ENCODE data around the gene NRXN3. TPM values are rescaled to one million over a fixed set of nuclear protein-coding genes. Genes with fewer than 3 reads are reported as not detected.

Gene NRXN3
- total RNA-seq, 2 donors from 2014 or later, result 1.3 to 2.3 TPM

DNA sequence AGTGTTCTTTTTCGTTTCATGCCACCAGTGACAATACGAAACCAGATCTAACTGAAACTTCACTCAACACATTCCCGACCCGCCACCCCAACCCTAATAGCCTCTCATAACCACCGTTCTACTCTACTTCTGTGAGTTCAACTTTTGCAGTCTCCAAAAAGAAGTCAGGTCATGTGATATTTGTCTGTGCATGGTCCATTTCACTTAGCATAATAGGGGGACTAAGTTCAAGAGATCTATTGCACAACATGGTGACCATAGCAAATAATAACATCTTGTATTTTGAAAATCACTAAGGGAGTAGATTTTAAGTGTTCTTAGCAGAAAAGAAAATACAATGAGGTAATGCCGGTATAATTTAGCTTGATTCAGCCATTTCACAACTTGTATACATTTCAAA is 1664.7 kb downstream of the NRXN3 start:
- DNase-seq (no peak), ATAC-seq (no peak)
- intact Hi-C loops (cut with DNase I), result no loop called here
- no peaks in the 10 kb centered on the region for H3K4me1 ChIP-seq
- H3K27ac ChIP-seq, result no peak overlapping the region
- TF ChIP-seq, protein P1, sequence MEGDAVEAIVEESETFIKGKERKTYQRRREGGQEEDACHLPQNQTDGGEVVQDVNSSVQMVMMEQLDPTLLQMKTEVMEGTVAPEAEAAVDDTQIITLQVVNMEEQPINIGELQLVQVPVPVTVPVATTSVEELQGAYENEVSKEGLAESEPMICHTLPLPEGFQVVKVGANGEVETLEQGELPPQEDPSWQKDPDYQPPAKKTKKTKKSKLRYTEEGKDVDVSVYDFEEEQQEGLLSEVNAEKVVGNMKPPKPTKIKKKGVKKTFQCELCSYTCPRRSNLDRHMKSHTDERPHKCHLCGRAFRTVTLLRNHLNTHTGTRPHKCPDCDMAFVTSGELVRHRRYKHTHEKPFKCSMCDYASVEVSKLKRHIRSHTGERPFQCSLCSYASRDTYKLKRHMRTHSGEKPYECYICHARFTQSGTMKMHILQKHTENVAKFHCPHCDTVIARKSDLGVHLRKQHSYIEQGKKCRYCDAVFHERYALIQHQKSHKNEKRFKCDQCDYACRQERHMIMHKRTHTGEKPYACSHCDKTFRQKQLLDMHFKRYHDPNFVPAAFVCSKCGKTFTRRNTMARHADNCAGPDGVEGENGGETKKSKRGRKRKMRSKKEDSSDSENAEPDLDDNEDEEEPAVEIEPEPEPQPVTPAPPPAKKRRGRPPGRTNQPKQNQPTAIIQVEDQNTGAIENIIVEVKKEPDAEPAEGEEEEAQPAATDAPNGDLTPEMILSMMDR (IDR thresholded peaks at IDR 0.05), result no peak
- no peak for TF ChIP-seq POLR2A (IDR thresholded peaks at IDR 0.05)
- H3K4me3 ChIP-seq, result no peak overlapping the region
- no peaks in the 10 kb centered on the region for H3K27me3 ChIP-seq
- H3K36me3 ChIP-seq (replicated peaks in 1 of 2; ENCODE audit: insufficient read depth in 1 of 2, low read depth in 2 of 2), result no peaks in the 10 kb centered on the region
- 90 to 93% methylated on average over 6 of the region's 6 CpGs for WGBS, 2 donors
- H3K9me3 ChIP-seq, result no peaks in the 10 kb centered on the region

DNA sequence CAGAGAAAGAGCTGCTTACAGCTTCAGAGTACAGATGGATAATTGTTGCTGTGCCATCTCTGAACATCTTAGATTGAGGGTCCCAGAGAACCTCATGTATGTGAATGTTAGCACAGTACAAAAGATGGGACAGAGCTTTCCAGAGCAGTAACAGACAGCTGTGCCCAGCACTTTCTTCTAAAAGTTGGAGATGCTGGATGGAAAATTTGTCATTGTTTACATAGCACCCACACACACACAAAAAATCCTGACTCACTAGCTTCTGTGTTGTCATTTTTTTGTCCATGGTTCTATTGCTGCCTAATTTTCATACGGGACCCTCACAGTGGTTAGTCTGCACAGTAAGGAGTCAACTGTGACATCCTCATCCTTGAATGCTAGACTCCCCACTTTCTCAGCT is 1666.4 kb downstream of the NRXN3 start:
- H3K9me3 ChIP-seq, result no peaks in the 10 kb centered on the region
- H3K27ac ChIP-seq, result no peak overlapping the region
- TF ChIP-seq, protein P1 (IDR thresholded peaks at IDR 0.05), result no peak
- no peak for TF ChIP-seq POLR2A (IDR thresholded peaks at IDR 0.05)
- intact Hi-C loops (cut with DNase I), result no loop called here
- no peaks in the 10 kb centered on the region for H3K27me3 ChIP-seq
- H3K36me3 ChIP-seq (replicated peaks in 1 of 2; ENCODE audit: insufficient read depth in 1 of 2, low read depth in 2 of 2), result no peaks in the 10 kb centered on the region
- no peak for DNase-seq
- WGBS, 2 donors, result 83 to 92% methylated on average over 1 of the region's 1 CpG
- no peak for ATAC-seq
- peaks cover 7% of the 10 kb centered on the region for H3K4me1 ChIP-seq
- no peak overlapping the region for H3K4me3 ChIP-seq

- no peaks in the 10 kb centered on the region for H3K9me3 ChIP-seq
- no peak for ATAC-seq
- WGBS, 2 donors, result 74 to 75% methylated on average over 2 of the region's 2 CpGs
Observed at GRCh38 chr14:79837699-79838098, 1667.5 kb downstream of the NRXN3 start.

DNA sequence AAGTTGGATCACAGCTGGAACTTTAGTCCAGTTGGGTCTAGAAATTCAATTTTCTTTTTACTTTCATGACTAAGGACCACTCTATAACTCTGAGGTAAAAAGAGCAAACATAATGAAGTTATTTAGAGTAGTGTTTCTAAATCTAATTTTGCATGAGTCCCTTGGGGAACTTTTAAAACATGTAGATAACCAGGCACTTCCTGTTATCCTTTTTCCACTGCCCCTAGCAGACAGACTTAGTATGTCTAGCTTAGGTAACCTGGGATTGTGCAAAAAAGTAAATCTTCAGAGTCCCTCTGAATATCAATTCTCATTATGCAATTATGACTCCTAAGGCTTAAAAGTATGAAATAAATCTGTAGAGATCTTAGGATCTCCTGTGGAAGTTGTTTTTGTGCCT is 1669.9 kb downstream of the NRXN3 start:
- no peak overlapping the region for H3K27ac ChIP-seq
- H3K36me3 ChIP-seq (replicated peaks in 1 of 2; ENCODE audit: insufficient read depth in 1 of 2, low read depth in 2 of 2), result no peaks in the 10 kb centered on the region
- no peak overlapping the region for H3K4me3 ChIP-seq
- no peaks in the 10 kb centered on the region for H3K27me3 ChIP-seq
- no peaks in the 10 kb centered on the region for H3K9me3 ChIP-seq
- TF ChIP-seq POLR2A (IDR thresholded peaks at IDR 0.05), result no peak
- TF ChIP-seq, protein P1 (IDR thresholded peaks at IDR 0.05), result no peak
- intact Hi-C loops (cut with DNase I), result no loop called here
- peaks cover 16% of the 10 kb centered on the region for H3K4me1 ChIP-seq
- ATAC-seq, result no peak
- no peak for DNase-seq

More at GRCh38 chr14:79837699-79838098, 1667.5 kb downstream of the NRXN3 start:
- H3K36me3 ChIP-seq (replicated peaks in 1 of 2; ENCODE audit: insufficient read depth in 1 of 2, low read depth in 2 of 2), result no peaks in the 10 kb centered on the region
- H3K27ac ChIP-seq, result no peak overlapping the region
- no peak overlapping the region for H3K4me3 ChIP-seq
- intact Hi-C loops (cut with DNase I), result no loop called here
- H3K4me1 ChIP-seq, result peaks cover 16% of the 10 kb centered on the region
- DNase-seq, result no peak
- H3K27me3 ChIP-seq, result no peaks in the 10 kb centered on the region
- no peak for TF ChIP-seq POLR2A (IDR thresholded peaks at IDR 0.05)

DNA sequence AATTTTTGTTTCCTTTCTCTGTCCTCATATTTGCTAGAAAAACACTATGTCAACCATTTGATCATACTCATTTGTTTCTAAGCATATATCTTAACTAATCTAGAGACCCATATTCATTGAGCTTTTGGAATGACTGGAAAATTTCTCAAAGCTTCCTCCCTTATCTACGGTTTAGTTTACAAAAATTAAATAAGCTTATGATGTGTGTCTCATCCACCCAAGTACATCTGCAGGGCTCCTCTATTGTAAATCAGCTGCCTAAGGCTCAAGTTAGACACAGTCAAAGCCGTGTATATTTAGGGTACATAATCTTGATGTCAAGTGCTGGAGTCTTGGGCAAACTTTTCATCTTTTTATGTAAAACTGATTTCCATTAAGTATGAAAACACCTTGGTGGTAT is 1670.7 kb downstream of the NRXN3 start:
- intact Hi-C loops (cut with DNase I), result no loop called here
- Histone ChIP-seq H3K4me3 (no peak overlapping the region), H3K27me3 (no peaks in the 10 kb centered on the region), H3K36me3 (replicated peaks in 1 of 2; ENCODE audit: insufficient read depth in 1 of 2, low read depth in 2 of 2) (no peaks in the 10 kb centered on the region), H3K9me3 (no peaks in the 10 kb centered on the region), H3K4me1 (peaks cover 16% of the 10 kb centered on the region), H3K27ac (no peak overlapping the region)
- ATAC-seq (no peak), DNase-seq (no peak)
- WGBS, 2 donors, result 27 to 28% methylated on average over 2 of the region's 2 CpGs
- TF ChIP-seq, protein P1 (IDR thresholded peaks at IDR 0.05), result no peak
- no peak for TF ChIP-seq POLR2A (IDR thresholded peaks at IDR 0.05)

Data from body of pancreas (tissue), 4 donors.